HG03097 (cell line): Measurements from ENCODE around the gene RPS6KA3.
"Not testable (repeated sequence)": the region's sequence is repeated elsewhere in the genome, so short reads cannot be mapped to it uniquely, and the experiment has no call there.

Source experiments
- ATAC-seq: cut with Tn5 transposase; IDR thresholded peaks from one replicate; pipeline ENCODE4 v1.9.1; 2021; ENCODE audit not compliant: unreplicated experiment, low FRiP score

RPS6KA3 gene

DNA sequence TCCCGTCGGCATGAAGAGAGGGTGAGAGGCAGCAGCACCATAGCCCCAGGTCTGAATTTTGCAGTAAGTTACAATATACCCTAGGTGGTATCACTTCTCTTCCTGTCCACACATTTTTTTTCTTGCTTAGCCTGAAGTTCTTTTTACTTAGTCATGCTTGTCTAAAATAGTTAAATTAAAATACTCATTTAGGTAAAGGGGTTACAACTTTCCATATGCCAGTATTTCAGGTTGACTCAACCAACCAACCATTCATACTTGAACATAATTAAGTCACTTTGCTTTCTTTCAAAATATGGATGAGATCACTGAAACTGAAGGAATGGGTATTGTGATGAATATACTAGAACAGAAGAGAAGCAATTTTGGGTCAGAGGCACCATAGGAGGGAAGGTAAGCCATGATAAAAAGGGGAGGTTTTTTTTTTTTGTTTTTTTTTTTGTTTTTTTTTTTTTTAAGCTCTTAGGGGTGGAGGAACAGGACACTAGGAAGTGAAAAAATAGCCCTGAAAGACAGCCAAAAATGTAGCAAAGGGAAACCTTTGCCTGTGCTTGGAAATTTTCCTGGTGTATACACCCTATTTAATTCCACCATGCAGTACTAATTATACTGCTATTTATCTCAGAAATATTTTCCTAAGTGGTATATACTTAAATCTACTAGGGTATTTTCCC lies 41.8 kb downstream of the RPS6KA3 start:
- ATAC-seq, result peak; percentile 73

DNA sequence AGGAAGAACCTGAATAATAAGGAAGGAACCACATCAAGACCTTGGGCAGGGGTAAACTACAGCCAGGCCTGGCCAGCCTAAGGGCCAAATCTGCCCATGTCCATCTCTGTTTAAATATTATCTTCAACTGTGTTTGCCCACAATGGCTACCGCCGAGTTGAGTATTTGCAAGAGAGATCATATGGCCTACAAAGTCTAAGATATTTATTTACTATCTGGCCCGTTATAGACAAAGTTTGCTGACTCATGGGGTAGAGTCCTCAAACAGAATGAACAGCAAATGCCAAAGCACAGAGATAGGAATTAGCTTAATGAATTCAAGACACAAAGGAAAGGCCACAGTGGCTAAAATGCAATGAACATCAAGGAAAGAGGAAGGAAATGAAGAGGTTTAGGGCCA lies 44.8 kb downstream of the RPS6KA3 start:
- no peak for ATAC-seq

DNA sequence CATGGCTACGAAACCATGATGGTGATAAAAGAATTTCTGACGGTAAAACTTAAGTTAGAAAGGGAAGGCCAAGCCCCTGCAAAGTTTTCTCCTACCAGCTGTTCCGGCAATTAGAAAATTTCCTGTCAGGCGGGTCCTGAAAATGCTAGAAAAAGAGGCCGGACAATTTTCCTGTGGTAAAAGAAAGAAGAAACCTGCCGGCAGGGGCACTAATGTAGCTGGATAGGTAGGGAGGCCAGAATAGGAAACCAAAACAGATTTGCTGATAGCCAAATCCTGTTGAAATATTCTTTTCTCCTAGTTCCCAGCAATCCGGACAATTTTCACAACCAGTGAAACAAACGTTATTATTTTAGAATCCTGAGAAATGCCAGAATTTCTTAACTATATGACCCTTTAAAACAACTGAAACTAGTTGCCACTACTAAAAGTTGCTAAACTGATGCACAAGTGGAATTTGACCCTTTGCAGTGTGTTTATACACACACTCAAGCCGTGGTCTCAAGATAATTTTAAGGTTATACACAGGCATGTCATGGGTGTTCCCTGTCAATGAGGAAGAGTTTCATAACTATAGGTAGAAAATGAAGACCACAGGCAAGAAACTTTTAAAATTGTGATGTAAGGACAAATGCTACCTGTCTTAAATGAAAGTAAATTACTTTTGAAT lies 47.7 kb downstream of the RPS6KA3 start:
- ATAC-seq, result no peak

DNA sequence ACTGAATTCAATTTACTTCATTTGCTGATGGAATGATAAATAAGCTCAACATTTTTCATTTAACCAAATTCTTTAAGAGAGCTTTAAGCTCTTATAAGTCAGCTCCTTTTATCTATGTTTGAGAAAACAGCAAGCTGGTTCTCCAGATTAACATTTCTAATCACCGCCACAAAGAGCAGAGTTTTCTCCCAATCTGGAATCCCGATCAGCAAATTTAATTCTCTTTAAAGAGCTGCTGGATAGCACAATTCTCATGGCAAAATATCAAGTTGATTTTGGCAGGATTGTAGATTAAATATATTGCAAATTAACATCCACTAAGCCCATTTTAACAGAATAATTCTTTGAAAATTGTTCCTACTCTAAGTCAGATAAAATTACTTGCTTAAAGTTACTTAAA lies 48.8 kb downstream of the RPS6KA3 start:
- ATAC-seq, result no peak

DNA sequence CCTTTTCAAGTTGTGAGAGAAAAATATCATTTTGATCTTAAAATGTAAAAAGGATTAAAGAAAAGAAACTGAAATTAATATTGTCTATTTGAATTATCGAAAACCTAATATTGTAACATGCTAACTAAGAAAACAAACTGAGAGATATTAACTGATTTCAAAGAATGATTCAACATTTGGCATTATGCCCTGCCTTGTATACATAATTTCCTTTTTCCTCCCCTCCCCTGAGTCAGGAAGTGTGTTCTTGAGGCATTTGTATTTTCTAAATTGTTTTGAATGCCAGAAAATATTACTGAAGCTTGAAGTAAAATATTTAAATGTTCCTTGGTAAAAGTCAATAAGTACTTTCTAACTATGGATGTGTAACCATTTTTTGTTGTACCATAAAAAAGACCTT lies 49.4 kb downstream of the RPS6KA3 start:
- no peak for ATAC-seq

DNA sequence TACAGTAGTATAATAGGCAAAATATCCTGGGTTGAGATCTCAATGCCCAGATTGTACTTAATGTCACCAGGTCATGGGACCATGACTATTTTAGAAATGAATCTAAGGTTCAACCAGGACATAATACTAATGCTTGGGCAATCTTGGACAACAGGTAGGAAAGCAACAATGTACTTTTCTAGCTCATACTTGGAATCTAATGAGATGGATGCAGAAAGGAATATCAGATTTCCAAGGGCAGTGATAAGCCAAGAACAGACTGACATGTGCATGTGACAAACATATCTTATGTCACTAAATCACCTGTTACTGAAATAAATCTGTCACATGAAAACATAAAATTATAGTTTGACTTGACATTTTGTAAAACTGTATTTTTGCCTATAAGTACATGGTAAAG lies 51.1 kb downstream of the RPS6KA3 start:
- ATAC-seq, result no peak

DNA sequence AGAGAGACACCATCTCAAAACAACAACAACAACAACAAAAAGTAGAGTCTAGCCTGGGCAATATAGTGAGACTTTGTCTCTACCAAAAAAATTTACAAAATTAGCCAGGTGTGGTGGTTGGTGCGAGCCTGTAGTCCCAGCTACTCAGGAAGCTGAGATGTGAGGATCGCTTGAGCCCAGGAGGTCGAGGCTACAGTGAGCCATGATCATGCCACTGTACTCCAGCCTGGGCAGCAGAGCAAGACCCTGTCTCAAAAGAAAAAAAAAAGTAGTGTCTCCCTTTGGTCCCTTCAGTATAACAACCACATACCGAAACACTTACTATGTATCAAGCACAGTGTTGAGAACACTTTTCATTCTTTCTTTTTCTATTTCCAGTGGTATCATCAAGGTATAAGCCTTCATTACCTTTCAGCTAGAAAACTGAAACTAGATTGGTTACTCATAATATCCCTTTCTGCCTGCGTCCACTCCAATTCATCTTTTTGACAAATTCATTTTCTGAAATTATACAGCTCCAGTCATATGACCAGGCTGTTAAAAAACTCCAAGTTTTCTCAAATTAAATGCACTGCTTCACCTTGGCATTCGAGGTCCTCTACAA lies 54.1 kb downstream of the RPS6KA3 start:
- ATAC-seq, result peak; percentile 65

DNA sequence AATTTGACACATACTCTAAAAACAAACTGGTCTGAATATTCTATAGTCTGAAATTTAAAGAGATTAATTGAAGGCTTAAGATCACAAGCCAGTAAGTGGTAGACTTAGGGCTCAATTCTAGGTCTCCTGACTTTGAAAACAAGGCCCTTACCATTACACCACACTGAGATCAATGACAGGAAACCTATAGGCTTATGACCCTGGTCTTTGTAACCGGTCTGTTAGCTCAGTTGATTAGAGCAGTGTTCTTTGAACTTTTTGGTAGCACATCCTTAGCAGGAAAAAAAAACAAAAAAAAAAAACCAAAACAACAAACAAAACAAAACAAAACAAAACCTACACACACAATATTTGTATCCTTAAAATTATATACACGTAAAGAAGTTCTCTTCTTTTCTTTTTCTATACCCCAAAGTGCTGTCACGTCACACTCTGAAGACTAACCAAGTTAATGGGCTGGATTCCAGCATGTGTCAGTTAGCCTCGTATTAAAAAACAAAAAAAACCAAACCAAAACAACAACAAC lies 55.4 kb downstream of the RPS6KA3 start:
- ATAC-seq, result no peak

DNA sequence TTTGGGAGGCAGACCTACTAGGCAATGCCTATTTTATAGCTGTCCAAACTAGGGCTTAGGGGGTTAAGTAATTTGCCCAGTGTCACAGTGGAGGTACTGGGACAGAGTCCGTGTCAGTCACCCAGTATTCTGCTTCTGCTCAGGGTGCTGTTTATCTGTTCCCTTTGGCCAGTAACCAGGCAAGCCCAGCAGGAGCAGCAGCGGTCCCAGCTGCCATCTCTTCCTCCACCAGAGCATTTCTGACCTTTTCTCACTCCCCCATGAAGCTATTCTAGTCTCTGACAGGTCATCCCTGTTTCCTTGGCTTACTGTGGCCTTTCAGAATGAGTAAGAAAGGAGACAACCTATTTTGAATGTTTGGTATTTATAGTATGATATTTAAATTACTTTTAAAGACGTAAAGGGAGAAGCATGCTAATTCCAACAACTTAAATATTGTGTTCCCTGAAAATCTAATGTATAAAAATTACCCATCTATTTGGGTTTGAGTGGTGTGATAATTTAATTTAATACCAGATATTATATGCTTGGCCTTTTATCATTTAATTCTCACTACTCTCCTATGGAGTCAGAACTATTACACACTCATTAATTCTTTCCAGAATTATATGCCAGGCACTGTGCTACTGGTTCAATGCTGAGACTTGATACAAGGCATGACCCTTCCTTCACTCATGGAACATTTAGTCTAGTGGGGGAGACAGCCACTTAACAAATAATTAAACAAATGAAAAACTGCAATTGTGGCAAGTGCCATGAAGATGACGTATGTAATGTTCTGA lies 60.6 kb downstream of the RPS6KA3 start:
- ATAC-seq, result no peak

DNA sequence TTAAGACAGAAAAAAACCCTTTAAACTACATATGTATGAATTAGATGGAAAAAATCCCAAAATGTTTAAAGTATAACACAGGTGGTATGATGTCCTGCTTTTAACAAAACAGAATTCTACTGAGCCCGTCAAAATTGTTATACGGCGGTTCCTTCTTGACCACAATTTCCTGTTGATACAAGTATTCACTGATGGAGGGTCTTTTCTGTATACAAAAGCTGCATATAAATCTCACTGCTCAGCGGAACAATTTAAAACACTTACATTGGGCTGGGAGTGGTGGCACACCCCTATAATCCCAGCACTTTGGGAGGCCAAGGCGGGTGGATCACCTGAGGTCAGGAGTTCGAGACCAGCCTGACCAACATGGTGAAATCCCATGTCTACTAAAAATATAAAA lies 62.4 kb downstream of the RPS6KA3 start:
- ATAC-seq, result no peak

DNA sequence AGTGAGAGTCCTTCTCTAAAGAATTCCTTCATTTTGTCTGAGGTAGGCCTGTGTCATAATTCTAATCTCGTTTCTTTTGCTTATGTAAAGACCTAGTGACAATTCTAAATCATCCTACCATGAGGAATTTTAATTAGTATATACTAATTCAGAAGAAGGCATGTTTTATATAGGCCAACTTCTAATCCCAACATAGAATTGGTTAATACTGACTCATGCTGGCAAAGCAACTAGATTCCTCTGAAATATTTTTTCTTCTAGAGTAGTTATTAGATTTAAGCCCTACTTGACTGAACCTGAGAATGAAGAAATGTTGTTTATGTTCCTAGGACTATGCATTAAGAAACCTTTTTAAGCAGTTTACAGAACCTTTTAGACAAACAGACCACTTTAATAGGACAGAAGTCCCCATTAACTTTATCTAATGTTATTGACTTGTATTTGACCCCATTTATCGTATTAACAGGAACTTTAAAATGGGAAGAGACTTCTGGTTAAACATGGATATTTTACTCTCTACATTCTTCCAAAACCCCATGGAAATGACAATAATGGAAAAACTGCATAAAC lies 69.0 kb downstream of the RPS6KA3 start:
- ATAC-seq, result no peak

DNA sequence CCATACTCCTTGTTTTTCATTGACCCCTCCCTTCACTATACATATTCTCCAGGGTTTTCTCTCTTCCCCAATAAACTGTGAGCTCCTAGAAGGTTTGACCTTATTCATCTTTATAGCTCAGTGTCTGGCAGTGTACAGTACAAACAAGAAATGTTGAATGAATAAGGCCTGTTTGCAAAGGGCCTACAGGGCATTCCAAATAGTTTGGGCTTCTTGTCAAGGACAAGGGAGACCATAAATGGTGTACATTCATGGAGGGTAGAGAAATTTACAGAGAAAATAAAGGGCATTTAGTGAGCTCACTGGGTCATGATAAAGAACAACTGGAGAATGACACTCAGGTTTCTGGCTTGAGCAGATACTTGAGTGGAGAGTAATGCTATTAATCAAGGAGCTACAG lies 77.5 kb downstream of the RPS6KA3 start:
- no peak for ATAC-seq

DNA sequence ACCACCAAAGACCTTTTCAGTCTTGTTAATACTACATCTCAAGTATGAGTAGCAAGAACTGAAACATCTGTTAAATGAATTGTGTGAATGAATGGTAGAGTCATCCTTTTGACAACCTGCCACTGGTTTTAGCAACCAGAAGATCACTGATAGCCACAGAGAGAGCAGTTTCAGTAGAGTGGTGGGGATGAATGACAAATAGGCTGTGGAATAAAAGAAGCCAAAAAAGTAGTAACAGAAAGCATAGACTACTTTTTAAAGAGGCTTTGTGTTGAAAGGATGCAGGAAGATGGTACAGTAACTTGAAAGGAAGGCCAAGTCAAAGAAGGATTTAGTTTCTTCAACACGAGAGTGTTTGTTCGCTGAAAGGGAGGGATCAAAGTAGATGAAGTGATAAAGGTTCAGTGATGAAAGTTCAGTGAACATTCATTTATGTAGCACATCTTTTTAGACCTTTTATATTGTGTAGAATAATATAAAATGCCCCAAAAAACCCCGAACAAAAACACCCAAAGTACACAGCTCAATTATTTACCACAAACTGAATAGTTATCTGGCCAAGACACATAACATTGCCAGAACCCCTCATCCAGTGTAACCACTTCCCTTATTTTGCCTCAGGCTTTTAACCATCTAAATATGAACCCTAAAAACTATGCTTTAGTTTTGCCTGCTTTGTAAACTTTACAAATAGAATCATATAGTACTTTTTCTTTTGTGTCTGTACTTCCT lies 84.9 kb downstream of the RPS6KA3 start:
- ATAC-seq, result no peak

DNA sequence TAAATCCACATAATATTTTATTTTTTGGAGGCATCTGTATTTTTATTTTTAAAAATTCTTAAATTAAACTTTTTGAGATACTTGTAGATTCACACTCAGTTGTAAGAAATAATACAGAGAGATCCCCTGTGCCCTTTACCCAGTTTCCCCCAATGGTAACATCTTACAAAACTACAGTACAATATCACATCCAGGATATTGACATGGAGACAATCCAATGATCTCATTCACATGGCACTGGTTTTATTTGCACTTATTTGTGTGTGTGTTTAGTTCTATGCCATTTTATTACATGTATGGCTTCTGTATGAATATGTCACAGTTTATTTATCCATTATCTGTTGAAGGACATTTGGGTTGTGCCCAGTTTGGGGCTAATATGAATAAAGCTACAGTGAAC lies 89.6 kb downstream of the RPS6KA3 start:
- ATAC-seq, result no peak

DNA sequence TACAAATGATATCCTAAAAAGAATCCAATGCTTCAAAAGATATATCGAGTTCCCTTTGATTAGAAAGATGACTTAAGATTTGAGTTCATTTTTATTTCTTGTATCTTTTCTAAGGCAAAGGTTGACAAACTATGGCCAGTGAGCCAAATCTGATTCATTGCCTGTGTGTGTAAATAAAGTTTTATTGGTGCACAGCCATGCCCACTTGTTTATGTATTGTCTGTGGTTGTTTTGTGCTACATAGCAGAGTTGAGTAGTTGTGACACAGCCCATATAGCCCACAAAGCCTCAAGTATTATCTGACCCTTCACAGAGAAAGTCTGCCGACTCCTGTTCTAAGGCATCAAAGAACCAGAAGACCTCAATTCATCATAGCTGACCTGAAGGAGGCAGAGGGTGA lies 92.9 kb downstream of the RPS6KA3 start:
- ATAC-seq, result no peak

DNA sequence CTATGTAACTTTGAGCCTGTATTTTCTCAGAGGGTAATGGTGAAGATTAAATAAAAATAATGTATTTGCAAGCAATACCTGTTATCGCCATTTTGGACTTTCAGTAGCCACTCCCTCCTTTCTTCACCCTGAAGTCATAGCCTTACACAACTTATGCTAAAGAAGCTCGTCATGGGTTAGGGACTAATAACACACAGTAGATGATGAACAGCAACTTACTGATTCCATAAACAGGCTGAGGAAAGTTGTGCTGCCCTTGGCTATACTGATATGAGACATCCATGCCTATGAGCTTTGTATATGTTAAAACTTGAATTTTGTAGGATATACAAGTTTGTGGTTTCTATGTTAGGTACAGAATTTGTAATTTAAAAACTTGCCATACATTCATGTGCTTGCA lies 93.4 kb downstream of the RPS6KA3 start:
- ATAC-seq, result no peak

DNA sequence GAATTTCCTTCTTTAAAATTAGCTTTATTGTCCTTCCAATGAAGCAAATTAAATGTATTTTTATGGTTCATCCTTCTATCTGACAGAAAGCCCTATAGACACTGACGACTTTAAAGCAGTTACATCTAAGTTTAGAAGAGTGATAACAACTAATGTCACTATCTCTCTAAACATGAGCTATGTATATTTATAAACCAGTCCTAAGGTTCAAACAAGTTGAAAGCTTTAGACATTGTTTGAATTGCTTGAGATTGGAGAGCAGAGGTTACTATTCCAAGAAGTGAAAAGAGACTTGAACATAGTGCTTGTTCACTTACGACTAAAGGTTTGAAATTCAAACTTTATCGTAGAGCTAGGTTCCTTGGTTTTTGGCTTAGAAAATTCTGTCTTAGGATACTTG lies 94.8 kb downstream of the RPS6KA3 start:
- no peak for ATAC-seq

DNA sequence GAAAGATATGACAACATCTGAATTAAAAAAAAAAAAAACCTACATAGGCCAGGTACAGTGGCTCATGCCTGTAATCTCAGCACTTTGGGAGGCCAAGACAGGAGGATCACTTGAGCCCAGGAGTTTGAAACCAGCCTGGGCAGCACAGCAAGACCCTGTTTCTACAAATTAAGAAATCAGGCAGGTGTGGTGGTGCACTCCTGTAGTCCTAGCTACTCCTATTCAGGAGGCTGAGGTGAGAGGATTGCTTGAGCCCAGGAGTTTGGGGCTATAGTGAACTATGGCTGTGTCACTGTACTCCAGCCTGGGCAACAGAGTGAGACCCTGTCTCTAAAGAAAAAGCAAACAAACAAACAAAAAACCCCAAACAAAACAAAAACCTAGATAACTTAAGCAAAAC lies 104.2 kb downstream of the RPS6KA3 start:
- not testable (repeated sequence) for ATAC-seq

DNA sequence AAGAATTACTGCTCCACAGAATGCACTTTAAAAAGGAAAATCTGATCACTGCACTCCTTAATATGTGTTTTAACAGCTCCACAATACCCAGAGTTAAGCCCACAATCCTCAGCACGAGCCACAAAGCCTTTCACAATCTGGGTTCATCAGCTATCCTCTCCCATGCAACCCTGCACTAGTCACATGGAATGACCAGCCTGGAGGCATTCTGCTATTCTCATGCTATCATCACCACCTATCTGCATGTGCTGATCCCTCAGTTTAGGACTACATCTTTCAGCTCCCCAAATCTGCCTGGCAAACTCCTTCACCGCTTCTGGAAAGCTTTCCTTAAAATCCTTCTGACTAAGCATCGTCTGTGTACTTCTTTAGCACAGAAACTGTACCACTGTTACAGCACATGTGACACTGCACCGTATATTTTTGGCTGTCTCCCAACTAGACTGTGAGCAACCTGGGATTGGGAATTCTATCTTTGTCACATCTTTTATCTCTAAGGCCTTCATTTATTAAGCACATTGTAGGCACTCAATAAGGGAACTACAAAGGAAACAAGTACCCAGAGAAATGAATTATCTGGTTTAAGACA lies 106.8 kb downstream of the RPS6KA3 start:
- ATAC-seq, result no peak

DNA sequence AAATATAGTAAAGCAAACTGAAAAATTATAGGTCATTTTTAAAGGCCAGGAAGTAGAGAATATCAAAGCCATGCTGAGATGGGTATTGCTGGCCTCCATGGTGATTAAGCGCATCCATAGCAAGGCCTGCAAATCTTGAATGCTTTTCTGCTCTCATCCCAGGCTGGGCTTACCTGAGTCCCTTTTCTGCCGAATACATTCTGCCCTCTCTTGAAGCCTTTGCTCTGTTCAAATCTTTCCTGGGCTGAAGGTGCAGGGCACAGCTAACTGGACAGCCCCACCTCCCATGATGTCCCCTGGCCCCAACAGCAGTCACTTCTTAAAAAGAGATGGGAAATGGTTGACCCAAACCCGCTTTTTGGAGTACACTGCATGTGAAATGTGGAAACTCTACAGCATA lies 115.0 kb downstream of the RPS6KA3 start:
- no peak for ATAC-seq
